Body of pancreas (tissue), 4 donors: Measurements from ENCODE around the gene SLC45A1.

ENCODE experiments used
- POLR2A ChIP-seq, 3 donors: fragments of 450-650 bp; IDR thresholded peaks; one replicate each; pipeline ENCODE4 v1.6.1; 2016; ENCODE audit warnings: antibody characterized with exemption in 3 of 3, mild to moderate bottlenecking in 2 of 3
- TF ChIP-seq, protein P1 (sequence below), 7 experiments: fragments of 450-650 bp in 4 of 7; fragments of 200-600 bp in 3 of 7; sonication (generic) in 3 of 7; IDR thresholded peaks; one replicate each; pipeline ENCODE4 v1.5.1; 2016 to 2019; ENCODE audit warnings: antibody characterized with exemption in 7 of 7

DNA sequence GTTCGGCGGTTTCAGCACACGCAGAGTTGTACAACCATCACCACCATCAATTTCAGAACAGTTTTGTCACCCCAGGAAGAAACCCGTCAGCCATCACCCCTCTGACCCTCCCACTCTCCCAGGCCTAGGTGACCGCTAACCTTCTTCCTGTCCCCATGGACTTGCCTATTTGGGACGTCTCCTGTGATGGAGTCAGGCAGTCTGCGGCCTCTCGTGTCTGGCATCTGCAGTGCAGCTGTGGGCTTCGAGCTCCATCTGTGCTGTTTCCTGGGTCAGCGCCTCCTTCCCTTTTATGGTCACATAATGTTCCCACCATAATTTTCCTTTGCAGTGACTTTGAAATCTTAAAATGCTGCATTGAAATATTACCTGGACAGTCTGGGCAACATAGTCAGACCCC lies 24.4 kb downstream of the SLC45A1 start:
- TF ChIP-seq, protein P1, sequence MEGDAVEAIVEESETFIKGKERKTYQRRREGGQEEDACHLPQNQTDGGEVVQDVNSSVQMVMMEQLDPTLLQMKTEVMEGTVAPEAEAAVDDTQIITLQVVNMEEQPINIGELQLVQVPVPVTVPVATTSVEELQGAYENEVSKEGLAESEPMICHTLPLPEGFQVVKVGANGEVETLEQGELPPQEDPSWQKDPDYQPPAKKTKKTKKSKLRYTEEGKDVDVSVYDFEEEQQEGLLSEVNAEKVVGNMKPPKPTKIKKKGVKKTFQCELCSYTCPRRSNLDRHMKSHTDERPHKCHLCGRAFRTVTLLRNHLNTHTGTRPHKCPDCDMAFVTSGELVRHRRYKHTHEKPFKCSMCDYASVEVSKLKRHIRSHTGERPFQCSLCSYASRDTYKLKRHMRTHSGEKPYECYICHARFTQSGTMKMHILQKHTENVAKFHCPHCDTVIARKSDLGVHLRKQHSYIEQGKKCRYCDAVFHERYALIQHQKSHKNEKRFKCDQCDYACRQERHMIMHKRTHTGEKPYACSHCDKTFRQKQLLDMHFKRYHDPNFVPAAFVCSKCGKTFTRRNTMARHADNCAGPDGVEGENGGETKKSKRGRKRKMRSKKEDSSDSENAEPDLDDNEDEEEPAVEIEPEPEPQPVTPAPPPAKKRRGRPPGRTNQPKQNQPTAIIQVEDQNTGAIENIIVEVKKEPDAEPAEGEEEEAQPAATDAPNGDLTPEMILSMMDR (IDR thresholded peaks at IDR 0.05), result no peak
- TF ChIP-seq POLR2A (IDR thresholded peaks at IDR 0.05), result no peak
